Measurements from ENCODE around the gene ETFA. TPM values are rescaled to one million over a fixed set of nuclear protein-coding genes. Genes with fewer than 3 reads are reported as not detected.

Gene ETFA
- total and polyA plus RNA-seq, 9 of the 15 experiments (the other 6 are each of a cell fraction or from before 2014, with no cell fraction given), result 130 to 543 (median 232) TPM

DNA sequence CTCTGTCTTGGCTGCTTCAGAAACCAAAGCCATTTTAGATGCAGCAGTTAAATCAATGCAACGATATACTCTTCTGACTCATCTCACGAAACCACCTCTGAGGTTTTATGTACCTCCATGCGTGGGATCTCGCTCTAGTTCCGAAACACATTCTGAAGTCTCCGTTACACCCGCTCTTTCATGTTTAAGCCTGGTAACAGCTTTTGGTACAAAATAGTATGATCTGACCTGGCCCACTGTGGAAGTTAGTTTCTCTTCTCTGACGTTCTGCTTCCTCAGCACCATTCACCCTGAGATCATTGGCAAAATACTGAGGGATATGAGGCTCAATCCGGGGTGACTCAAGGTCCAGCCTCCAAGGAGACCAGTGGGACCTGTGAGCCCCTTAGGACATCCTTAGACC is 129.6 kb downstream of the ETFA start:
- CTCF ChIA-PET (ENCODE audit: low intra/inter-chr PET ratio), result no interaction called here
- H3K9me1 ChIP-seq (ENCODE audit: control insufficient read depth, insufficient read depth, low read length), result no peaks in the 10 kb centered on the region
- no peak for ATAC-seq
- H2AFZ ChIP-seq (ENCODE audit: low read depth, low read length), result no peak overlapping the region
- WGBS (ENCODE audit: insufficient coverage, low coverage, missing lambda C conversion rate), result 7% methylated on average over 9 of the region's 9 CpGs
- H4K20me1 ChIP-seq (replicated peaks; ENCODE audit: control insufficient read depth, insufficient read depth, low read length), result no peaks in the 10 kb centered on the region; the same call in 1 of the 2 replicates
- intact Hi-C loops (cut with micrococcal nuclease) (no loop called here), in situ Hi-C loops (cut with MboI) (loop anchor here (5.0 kb wide), 1 partner anchor 666 kb away; no protein-coding TSS in a partner anchor)
- no TSS peak for BruUV-seq (replicated peaks)
- H3K36me3 ChIP-seq (ENCODE audit: control insufficient read depth, insufficient read depth, low read length), result no peaks in the 10 kb centered on the region
- POLR2A ChIA-PET, result no interaction called here
- H3K9ac ChIP-seq (ENCODE audit: insufficient read depth in 1 of 2, low read depth in 2 of 2, low read length in 2 of 2), result no peak overlapping the region
- no peak for FAIRE-seq
- peaks cover 0 to 3% of the 10 kb centered on the region in 2 experiments; a peak in 1 of 5 replicates for H3K4me1 ChIP-seq (replicated peaks in 1 of 2; ENCODE audit: control insufficient read depth in 2 of 2, insufficient read depth in 2 of 2, low read length in 2 of 2)
- no peak overlapping the region for H3K4me3 ChIP-seq
- no peak overlapping the region for H3K27ac ChIP-seq (ENCODE audit: extremely low read depth, low read depth, low read length)
- DNase-seq (ENCODE audit: extremely low read depth in 1 of 4, low spot score in 3 of 4), result no peak
- H3K27me3 ChIP-seq (ENCODE audit: control insufficient read depth in 2 of 2, insufficient read depth in 2 of 2, low read length in 2 of 2), result peaks cover 51 to 64% of the 10 kb centered on the region in 2 experiments
- H3K4me2 ChIP-seq (ENCODE audit: insufficient read depth, low read length), result no peak overlapping the region
- no peaks in the 10 kb centered on the region for H3K79me2 ChIP-seq (ENCODE audit: control insufficient read depth, insufficient read depth, low read length)
- no peaks in the 10 kb centered on the region for H3K9me3 ChIP-seq (replicated peaks; ENCODE audit: control insufficient read depth, insufficient read depth, low read depth, low read length)
- no peak for TF ChIP-seq LCOR (CRISPR knock-in tag; IDR thresholded peaks at IDR 0.05)
- TF ChIP-seq DNMT1 (IDR thresholded peaks at IDR 0.05), result no peak
- no peak for TF ChIP-seq HCFC1 (IDR thresholded peaks at IDR 0.05; ENCODE audit: low read depth, low read length)
- TF ChIP-seq ZNF695 (CRISPR knock-in tag; IDR thresholded peaks at IDR 0.05), result no peak
- no peak for TF ChIP-seq HNRNPL (IDR thresholded peaks at IDR 0.05; ENCODE audit: low read depth, low read length)
- no peak for TF ChIP-seq TBP (optimal IDR thresholded peaks at IDR 0.05; ENCODE audit: low read depth, low read length)
- no peak for TF ChIP-seq SMARCB1 (IDR thresholded peaks at IDR 0.05; ENCODE audit: insufficient read length, low read depth)
- TF ChIP-seq, protein P1, sequence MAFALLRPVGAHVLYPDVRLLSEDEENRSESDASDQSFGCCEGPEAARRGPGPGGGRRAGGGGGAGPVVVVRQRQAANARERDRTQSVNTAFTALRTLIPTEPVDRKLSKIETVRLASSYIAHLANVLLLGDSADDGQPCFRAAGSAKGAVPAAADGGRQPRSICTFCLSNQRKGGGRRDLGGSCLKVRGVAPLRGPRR (CRISPR knock-in tag; IDR thresholded peaks at IDR 0.05), result no peak
- TF ChIP-seq, protein P2, sequence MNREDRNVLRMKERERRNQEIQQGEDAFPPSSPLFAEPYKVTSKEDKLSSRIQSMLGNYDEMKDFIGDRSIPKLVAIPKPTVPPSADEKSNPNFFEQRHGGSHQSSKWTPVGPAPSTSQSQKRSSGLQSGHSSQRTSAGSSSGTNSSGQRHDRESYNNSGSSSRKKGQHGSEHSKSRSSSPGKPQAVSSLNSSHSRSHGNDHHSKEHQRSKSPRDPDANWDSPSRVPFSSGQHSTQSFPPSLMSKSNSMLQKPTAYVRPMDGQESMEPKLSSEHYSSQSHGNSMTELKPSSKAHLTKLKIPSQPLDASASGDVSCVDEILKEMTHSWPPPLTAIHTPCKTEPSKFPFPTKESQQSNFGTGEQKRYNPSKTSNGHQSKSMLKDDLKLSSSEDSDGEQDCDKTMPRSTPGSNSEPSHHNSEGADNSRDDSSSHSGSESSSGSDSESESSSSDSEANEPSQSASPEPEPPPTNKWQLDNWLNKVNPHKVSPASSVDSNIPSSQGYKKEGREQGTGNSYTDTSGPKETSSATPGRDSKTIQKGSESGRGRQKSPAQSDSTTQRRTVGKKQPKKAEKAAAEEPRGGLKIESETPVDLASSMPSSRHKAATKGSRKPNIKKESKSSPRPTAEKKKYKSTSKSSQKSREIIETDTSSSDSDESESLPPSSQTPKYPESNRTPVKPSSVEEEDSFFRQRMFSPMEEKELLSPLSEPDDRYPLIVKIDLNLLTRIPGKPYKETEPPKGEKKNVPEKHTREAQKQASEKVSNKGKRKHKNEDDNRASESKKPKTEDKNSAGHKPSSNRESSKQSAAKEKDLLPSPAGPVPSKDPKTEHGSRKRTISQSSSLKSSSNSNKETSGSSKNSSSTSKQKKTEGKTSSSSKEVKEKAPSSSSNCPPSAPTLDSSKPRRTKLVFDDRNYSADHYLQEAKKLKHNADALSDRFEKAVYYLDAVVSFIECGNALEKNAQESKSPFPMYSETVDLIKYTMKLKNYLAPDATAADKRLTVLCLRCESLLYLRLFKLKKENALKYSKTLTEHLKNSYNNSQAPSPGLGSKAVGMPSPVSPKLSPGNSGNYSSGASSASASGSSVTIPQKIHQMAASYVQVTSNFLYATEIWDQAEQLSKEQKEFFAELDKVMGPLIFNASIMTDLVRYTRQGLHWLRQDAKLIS (CRISPR knock-in tag; IDR thresholded peaks at IDR 0.05), result no peak
- TF ChIP-seq ZNF584 (CRISPR knock-in tag; IDR thresholded peaks at IDR 0.05; ENCODE audit: low read depth), result no peak
